Measurements from ENCODE around the gene PIGH. TPM values are rescaled to one million over a fixed set of nuclear protein-coding genes. Genes with fewer than 3 reads are reported as not detected.

Gene PIGH
- total and polyA plus RNA-seq, 2 of the 13 experiments (the other 11 are each of a cell fraction or from before 2014, with no cell fraction given): 30.0 to 43.5 TPM

GRCh38 chr14:67602995-67603545, 3.0 kb upstream of the PIGH start:
- H3K36me3 ChIP-seq (replicated peaks in 1 of 2; ENCODE audit: control insufficient read depth in 1 of 2, insufficient read depth in 2 of 2, low read length in 2 of 2): no peaks in the 10 kb centered on the region
- DNase-seq (ENCODE audit: low spot score) (no peak), ATAC-seq (no peak), FAIRE-seq (no peak)
- WGBS (ENCODE audit: low lambda C conversion rate): 38% methylated on average over 5 of the region's 5 CpGs
- TF ChIP-seq MXI1 (IDR thresholded peaks at IDR 0.05; ENCODE audit: borderline replicate concordance, low read depth, low read length): no peak
- TF ChIP-seq, protein P1, sequence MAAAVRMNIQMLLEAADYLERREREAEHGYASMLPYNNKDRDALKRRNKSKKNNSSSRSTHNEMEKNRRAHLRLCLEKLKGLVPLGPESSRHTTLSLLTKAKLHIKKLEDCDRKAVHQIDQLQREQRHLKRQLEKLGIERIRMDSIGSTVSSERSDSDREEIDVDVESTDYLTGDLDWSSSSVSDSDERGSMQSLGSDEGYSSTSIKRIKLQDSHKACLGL (CRISPR knock-in tag; IDR thresholded peaks at IDR 0.05): no peak
- no peak for TF ChIP-seq SKIL (CRISPR knock-in tag; IDR thresholded peaks at IDR 0.05; ENCODE audit: borderline replicate concordance)
- TF ChIP-seq FOSL2 (CRISPR knock-in tag; IDR thresholded peaks at IDR 0.05): peak; percentile 84
- TF ChIP-seq, protein P2, sequence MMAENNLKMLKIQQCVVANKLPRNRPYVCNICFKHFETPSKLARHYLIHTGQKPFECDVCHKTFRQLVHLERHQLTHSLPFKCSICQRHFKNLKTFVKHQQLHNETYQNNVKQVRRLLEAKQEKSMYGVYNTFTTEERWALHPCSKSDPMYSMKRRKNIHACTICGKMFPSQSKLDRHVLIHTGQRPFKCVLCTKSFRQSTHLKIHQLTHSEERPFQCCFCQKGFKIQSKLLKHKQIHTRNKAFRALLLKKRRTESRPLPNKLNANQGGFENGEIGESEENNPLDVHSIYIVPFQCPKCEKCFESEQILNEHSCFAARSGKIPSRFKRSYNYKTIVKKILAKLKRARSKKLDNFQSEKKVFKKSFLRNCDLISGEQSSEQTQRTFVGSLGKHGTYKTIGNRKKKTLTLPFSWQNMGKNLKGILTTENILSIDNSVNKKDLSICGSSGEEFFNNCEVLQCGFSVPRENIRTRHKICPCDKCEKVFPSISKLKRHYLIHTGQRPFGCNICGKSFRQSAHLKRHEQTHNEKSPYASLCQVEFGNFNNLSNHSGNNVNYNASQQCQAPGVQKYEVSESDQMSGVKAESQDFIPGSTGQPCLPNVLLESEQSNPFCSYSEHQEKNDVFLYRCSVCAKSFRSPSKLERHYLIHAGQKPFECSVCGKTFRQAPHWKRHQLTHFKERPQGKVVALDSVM (CRISPR knock-in tag; IDR thresholded peaks at IDR 0.05): peak; percentile 40; the same call in 1 of the 2 replicates
- H3K4me2 ChIP-seq (ENCODE audit: low read depth, low read length): peak overlapping the region; percentile 50; the same call in 1 of the 2 replicates
- BruUV-seq (replicated peaks): no TSS peak
- H3K9me3 ChIP-seq (ENCODE audit: low read length): no peaks in the 10 kb centered on the region
- in situ Hi-C loops (cut with HindIII; ENCODE audit: extremely low pct_ligation_motif_present, low pct_unique_long_range_greater_than_20kb) (loop anchor here (25.0 kb wide), 1 partner anchor 1209 kb away; no protein-coding TSS in a partner anchor), intact Hi-C loops (cut with micrococcal nuclease; ENCODE audit: unreplicated experiment) (no loop called here)
- ChIA-PET POLR2A (interaction anchor here (1.2 kb wide), 1 partner anchor 19 kb away, joined by 3 read pairs; no protein-coding TSS in a partner anchor), CTCF (ENCODE audit: low intra/inter-chr PET ratio, low total read pairs) (no interaction called here)
- no peak overlapping the region for H3K27ac ChIP-seq (ENCODE audit: extremely low read length, insufficient read depth, low read length)
- no peak overlapping the region for H3K9ac ChIP-seq (ENCODE audit: insufficient read depth, low read depth, low read length)
- peaks cover 39% of the 10 kb centered on the region for H3K4me1 ChIP-seq (ENCODE audit: insufficient read depth, low read length)
- H4K20me1 ChIP-seq (ENCODE audit: insufficient read depth, low read length): no peaks in the 10 kb centered on the region
- H2AFZ ChIP-seq (ENCODE audit: low read length): peak overlapping the region; percentile 11
- peak overlapping the region in 1 of 3 experiments; percentile 21; a peak in 1 of 6 replicates for H3K4me3 ChIP-seq (replicated peaks in 1 of 3; ENCODE audit: insufficient read depth in 1 of 3, low read depth in 2 of 3, low read length in 3 of 3)
- no peaks in the 10 kb centered on the region; a peak in 1 of 5 replicates for H3K27me3 ChIP-seq (ENCODE audit: control insufficient read depth in 1 of 2, insufficient read depth in 2 of 2, low read length in 2 of 2)
- H3K79me2 ChIP-seq (ENCODE audit: insufficient read depth, low read length): peaks cover 9% of the 10 kb centered on the region

All from HepG2 (cell line).